Adrenal gland (tissue), 5 donors: Measurements from ENCODE around the gene PGS1.

Experiments used
- POLR2A ChIP-seq, 2 donors: fragments of 450-650 bp; IDR thresholded peaks; one replicate each; pipeline ENCODE4 v1.6.1; 2017; ENCODE audit warnings: antibody characterized with exemption in 2 of 2, mild to moderate bottlenecking in 2 of 2, moderate library complexity in 1 of 2
- TF ChIP-seq, protein P1 (sequence below), 6 experiments: fragments of 450-650 bp in 4 of 6; fragments of 200-600 bp in 2 of 6; sonication (generic) in 1 of 6; IDR thresholded peaks; 1 replicate in 5 of 6; 2 replicates in 1 of 6; pipeline versions ENCODE4 v1.5.1 to v1.8.0; 2016 to 2021; ENCODE audit warnings: antibody characterized with exemption in 6 of 6, mild to moderate bottlenecking in 2 of 6, moderate library complexity in 1 of 6
- donor health status: DM: no; HTN: no; CAD: no.

DNA sequence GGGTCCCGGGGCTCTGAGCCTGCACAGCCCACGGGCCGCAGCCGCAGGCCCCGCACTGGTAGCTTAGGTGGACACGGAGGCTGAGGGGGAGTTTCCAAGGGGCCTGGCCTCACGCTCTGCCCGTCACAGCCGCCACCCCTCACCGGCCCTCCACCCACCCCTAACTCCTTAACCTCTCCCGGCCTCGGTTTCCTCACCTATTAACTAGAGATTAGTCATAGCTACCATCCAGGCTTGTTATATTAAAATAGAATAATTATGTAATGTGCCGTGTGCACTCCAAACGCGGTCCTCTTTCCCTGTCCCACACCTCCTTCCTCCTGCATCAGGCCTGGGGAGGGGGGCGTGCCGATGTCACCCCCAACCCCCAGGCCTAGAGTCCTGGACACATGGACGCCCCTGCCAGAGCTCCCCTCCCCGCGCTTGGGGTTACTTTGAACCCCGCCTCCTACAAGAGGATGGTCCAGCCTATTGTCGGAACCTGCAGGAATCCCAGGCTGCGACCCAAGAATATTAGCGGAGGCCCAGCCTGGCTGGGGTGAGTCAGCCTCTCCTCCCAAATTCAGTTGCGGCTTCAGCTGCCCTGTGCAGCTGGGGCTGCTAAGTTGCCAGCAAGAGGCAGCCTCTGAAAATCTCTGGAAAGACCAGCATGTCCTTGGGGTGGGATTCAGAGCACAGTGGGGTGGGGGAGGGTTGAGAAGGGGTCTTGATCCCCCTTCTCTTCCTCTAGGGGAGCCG, 35.8 kb upstream of the PGS1 start:
- TF ChIP-seq, protein P1, sequence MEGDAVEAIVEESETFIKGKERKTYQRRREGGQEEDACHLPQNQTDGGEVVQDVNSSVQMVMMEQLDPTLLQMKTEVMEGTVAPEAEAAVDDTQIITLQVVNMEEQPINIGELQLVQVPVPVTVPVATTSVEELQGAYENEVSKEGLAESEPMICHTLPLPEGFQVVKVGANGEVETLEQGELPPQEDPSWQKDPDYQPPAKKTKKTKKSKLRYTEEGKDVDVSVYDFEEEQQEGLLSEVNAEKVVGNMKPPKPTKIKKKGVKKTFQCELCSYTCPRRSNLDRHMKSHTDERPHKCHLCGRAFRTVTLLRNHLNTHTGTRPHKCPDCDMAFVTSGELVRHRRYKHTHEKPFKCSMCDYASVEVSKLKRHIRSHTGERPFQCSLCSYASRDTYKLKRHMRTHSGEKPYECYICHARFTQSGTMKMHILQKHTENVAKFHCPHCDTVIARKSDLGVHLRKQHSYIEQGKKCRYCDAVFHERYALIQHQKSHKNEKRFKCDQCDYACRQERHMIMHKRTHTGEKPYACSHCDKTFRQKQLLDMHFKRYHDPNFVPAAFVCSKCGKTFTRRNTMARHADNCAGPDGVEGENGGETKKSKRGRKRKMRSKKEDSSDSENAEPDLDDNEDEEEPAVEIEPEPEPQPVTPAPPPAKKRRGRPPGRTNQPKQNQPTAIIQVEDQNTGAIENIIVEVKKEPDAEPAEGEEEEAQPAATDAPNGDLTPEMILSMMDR (IDR thresholded peaks at IDR 0.05), result no peak
- TF ChIP-seq POLR2A (IDR thresholded peaks at IDR 0.05), result no peak
